Fibroblast of mammary gland (primary cell): ENCODE results near the gene RPTOR.

Experiments
- DNase-seq: peaks from one replicate; pipeline ENCODE4 v3.0.0-alpha.2; 2010; ENCODE audit warnings: low read depth
- H3K4me3 ChIP-seq: 2 replicates; pipeline ENCODE4 v1.5.1; 2011; ENCODE audit warnings: low read depth, mild to moderate bottlenecking, low read length, moderate library complexity; ENCODE audit not compliant: control insufficient read depth
- CTCF ChIP-seq: conservative IDR thresholded peaks from 2 replicates; pipeline ENCODE4 v1.5.1; 2011; ENCODE audit warnings: low read depth, low read length, inconsistent platforms; ENCODE audit not compliant: control insufficient read depth, insufficient read depth

Gene RPTOR

GRCh38 chr17:80947200-80947940, 402.7 kb downstream of the RPTOR start:
- no peak for DNase-seq
- TF ChIP-seq CTCF = no peak
- H3K4me3 ChIP-seq = no peak overlapping the region

GRCh38 chr17:80948019-80948975, 403.7 kb downstream of the RPTOR start:
- no peak for TF ChIP-seq CTCF
- no peak for DNase-seq
- no peak overlapping the region for H3K4me3 ChIP-seq

- no peak for DNase-seq
- TF ChIP-seq CTCF = no peak
- H3K4me3 ChIP-seq = no peak overlapping the region
These were observed 404.4 kb downstream of the RPTOR start for GRCh38 chr17:80948976-80949450.

GRCh38 chr17:80949451-80950421, 405.1 kb downstream of the RPTOR start:
- no peak for DNase-seq
- TF ChIP-seq CTCF = no peak

GRCh38 chr17:80950466-80951120, 406.0 kb downstream of the RPTOR start:
- no peak for TF ChIP-seq CTCF
- DNase-seq = no peak

More at GRCh38 chr17:80949451-80950421, 405.1 kb downstream of the RPTOR start:
- no peak overlapping the region for H3K4me3 ChIP-seq

More at GRCh38 chr17:80950466-80951120, 406.0 kb downstream of the RPTOR start:
- no peak overlapping the region for H3K4me3 ChIP-seq
